NB4 (cell line): ENCODE results near the gene RPP30.

Experiments
- DNase-seq: peaks from one replicate; pipeline ENCODE4 v3.0.0; 2010; ENCODE audit warnings: low read depth
- H3K4me3 ChIP-seq: one replicate; pipeline ENCODE4 v1.5.1; 2011; ENCODE audit warnings: mild to moderate bottlenecking, low read depth, low read length, moderate library complexity
- CTCF ChIP-seq: IDR thresholded peaks from one replicate; pipeline ENCODE4 v1.5.1; 2012; ENCODE audit warnings: low read depth, low read length
- MAX ChIP-seq: IDR thresholded peaks from 2 replicates; pipeline ENCODE4 v1.6.1; 2011; ENCODE audit warnings: low read depth, low read length
- MYC ChIP-seq: IDR thresholded peaks from 2 replicates; pipeline ENCODE4 v1.6.1; 2011; ENCODE audit warnings: low read depth, low read length
- POLR2A ChIP-seq: IDR thresholded peaks from 2 replicates; pipeline ENCODE4 v1.6.1; 2011; ENCODE audit warnings: mild to moderate bottlenecking; ENCODE audit not compliant: insufficient read length; ENCODE audit errors: extremely low read depth

Gene RPP30

GRCh38 chr10:90856261-90856660 lies 15.5 kb upstream of the RPP30 start:
- no peak for TF ChIP-seq MYC
- TF ChIP-seq POLR2A: no peak
- no peak for TF ChIP-seq CTCF
- TF ChIP-seq MAX: no peak
- no peak for DNase-seq
- no peak overlapping the region for H3K4me3 ChIP-seq

- no peak overlapping the region for H3K4me3 ChIP-seq
- DNase-seq: no peak
- TF ChIP-seq POLR2A (no peak), MAX (no peak), CTCF (no peak), MYC (no peak)
Observed at GRCh38 chr10:90856964-90857634, 14.7 kb upstream of the RPP30 start.

GRCh38 chr10:90857635-90858460 lies 13.9 kb upstream of the RPP30 start, which contains the start of gene HTR7:
Gene HTR7, minus strand, starts transcription at chr10:90858039. Its CDS starts 368 bp downstream, at chr10:90857671.
- TF ChIP-seq MYC (no peak), CTCF (peak; percentile 14)
- DNase-seq: peak; percentile 69
- H3K4me3 ChIP-seq: peak within 1 kb of the TSS; percentile 60

- no peak for DNase-seq
- no peak for TF ChIP-seq CTCF
- TF ChIP-seq MAX: no peak
- TF ChIP-seq POLR2A: no peak
- TF ChIP-seq MYC: no peak
- H3K4me3 ChIP-seq: peak overlapping the region; percentile 60
Observed at GRCh38 chr10:90858461-90858968, 13.3 kb upstream of the RPP30 start.

GRCh38 chr10:90859321-90859751 lies 12.4 kb upstream of the RPP30 start:
- H3K4me3 ChIP-seq: no peak overlapping the region
- peak; percentile 77 for DNase-seq
- TF ChIP-seq POLR2A (no peak), MAX (no peak), CTCF (no peak), MYC (no peak)
